Measurements from ENCODE around the gene ZNF772.
A peak's percentile ranks its signal among the peaks of the same experiment; 100 is the strongest.

Gene ZNF772

DNA sequence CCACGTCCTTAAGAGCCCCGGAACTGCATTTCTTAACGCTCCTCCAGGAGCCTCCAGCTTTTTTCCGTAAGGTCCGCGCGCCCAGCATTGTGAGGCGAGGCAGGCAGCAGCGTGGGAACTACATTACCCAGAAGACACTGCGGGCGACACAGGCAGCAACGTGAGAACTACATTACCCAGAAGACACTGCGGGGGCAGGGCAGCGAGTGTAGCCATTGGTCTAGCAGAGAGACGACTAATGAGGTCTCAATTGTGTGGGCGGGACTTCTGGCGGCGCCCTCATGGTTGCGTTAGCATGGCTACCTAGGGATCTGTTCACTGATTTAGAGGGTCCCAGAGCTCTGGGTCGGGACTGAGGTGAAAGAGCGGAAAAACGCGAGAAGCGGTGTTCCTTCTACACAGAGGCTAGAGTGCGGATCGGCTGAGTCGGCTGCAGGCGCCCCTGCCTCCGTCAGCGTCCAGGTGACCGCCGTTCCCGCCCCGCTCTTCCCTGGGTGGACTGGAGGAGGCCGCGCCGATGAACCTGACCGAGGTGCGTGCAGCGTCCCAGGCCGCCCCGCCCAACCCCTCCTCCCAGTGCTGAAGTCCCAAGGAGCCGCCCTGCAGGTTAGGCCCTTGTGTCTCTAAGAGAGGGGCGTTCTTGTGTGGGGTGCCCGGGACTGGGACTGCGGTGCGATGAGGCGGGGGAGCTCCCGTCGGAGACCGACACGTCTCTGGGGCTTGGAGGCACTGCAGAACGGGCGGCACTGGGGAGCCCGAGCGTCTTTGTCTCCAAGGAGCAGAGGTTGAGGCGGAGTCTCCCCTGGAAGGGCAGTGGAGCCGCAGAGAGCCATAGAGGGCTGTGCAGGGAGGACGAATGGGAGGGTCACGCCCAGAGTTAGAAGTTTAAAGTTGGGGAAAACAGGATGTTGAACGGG, 42.0 kb downstream of the ZNF772 start, which contains the start of gene ZNF749:
Gene ZNF749 (plus strand): TSS at position 264 of the 917 bp plus-strand sequence. CDS start 254 bp downstream, at position 518.
- peak; percentile 99 for DNase-seq

DNA sequence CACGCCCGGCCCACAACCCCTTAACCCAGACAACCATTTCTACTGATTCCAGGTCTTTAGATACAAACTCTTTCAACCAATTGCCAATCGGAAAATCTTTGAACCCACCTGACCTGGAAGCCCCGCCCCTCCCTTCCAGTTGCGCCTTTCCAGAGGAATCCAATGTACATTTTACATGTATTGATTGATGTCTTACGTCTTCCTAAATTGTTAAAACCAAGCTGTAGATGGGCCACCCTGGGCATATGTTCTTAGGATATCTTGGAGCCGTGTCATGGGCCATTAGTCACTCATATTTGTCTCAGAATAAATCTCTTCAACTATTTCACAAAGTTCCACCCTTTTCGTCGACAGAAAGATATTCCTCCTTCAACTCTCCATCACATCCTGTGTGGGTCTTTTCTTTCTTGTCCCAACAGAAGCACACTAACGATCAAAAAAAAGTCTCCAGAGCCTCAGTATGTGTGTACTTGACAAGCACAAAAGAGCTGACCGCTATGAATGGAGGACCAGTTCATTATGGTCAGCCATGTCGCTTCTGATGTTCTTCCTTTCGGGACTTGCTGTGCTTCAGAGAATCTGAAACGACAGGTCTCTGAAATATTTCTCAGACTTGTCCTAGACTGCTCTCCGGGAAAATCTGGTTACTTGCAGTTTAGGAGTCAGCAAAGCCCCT, 42.8 kb downstream of the ZNF772 start:
- DNase-seq = no peak

DNA sequence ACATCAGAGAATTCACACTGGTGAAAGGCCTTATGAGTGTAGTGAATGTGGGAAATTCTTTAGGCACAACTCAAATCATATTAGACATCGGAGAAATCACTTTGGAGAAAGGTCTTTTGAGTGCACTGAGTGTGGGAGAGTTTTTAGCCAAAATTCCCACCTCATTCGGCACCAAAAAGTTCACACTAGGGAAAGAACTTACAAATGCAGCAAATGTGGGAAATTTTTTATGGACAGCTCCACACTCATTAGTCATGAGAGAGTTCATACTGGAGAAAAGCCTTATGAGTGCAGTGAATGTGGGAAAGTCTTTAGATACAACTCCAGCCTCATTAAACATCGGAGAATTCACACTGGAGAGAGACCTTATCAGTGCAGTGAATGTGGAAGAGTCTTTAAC, 56.3 kb downstream of the ZNF772 start:
- no peak for DNase-seq

- DNase-seq = no peak
These were observed 57.9 kb downstream of the ZNF772 start for GRCh38 chr19:57419439-57419838.
